ENCODE measurements around the gene BEST2. TPM values are rescaled to one million over a fixed set of nuclear protein-coding genes. Genes with fewer than 3 reads are reported as not detected.

Gene BEST2
- total RNA-seq, 1 donor from 2014 or later, result 1.2 TPM

- no peak for TF ChIP-seq POLR2AphosphoS5 (IDR thresholded peaks at IDR 0.05; ENCODE audit: insufficient read depth in 1 of 2, low read depth in 1 of 2)
- no peak for TF ChIP-seq CTCF (IDR thresholded peaks at IDR 0.05)
- no peak for TF ChIP-seq POLR2A (IDR thresholded peaks at IDR 0.05)
- H3K9me3 ChIP-seq, result no peaks in the 10 kb centered on the region
- peaks cover 15% of the 10 kb centered on the region for H3K4me1 ChIP-seq
- H3K27me3 ChIP-seq, result no peaks in the 10 kb centered on the region
- no peak overlapping the region for H3K27ac ChIP-seq
- peaks cover 0 to 30% of the 10 kb centered on the region in 2 donors for H3K36me3 ChIP-seq
- intact Hi-C loops (cut with DNase I), result no loop called here
- DNase-seq (ENCODE audit: extremely low spot score in 2 of 2), result no peak
- no peak overlapping the region for H3K4me3 ChIP-seq
These were observed 6.3 kb upstream of the BEST2 start for GRCh38 chr19:12745166-12745897.

- Histone ChIP-seq H3K4me1 (peaks cover 19% of the 10 kb centered on the region), H3K4me3 (no peak overlapping the region), H3K27ac (no peak overlapping the region), H3K27me3 (no peaks in the 10 kb centered on the region), H3K36me3 (peaks cover 0 to 30% of the 10 kb centered on the region in 2 donors), H3K9me3 (no peaks in the 10 kb centered on the region)
- TF ChIP-seq POLR2A (IDR thresholded peaks at IDR 0.05) (no peak), POLR2AphosphoS5 (IDR thresholded peaks at IDR 0.05; ENCODE audit: insufficient read depth in 1 of 2, low read depth in 1 of 2) (no peak), CTCF (IDR thresholded peaks at IDR 0.05) (no peak)
- intact Hi-C loops (cut with DNase I), result no loop called here
- no peak for DNase-seq (ENCODE audit: extremely low spot score in 2 of 2)
These were observed 3.1 kb upstream of the BEST2 start for GRCh38 chr19:12748489-12748888.

GRCh38 chr19:12749938-12750521, 1.6 kb upstream of the BEST2 start:
- intact Hi-C loops (cut with DNase I), result no loop called here
- no peak for DNase-seq (ENCODE audit: extremely low spot score in 2 of 2)
- Histone ChIP-seq H3K36me3 (peaks cover 0 to 30% of the 10 kb centered on the region in 2 donors), H3K9me3 (no peaks in the 10 kb centered on the region), H3K4me1 (peaks cover 19% of the 10 kb centered on the region), H3K27me3 (no peaks in the 10 kb centered on the region), H3K27ac (no peak overlapping the region), H3K4me3 (no peak overlapping the region)
- no peak for TF ChIP-seq CTCF (IDR thresholded peaks at IDR 0.05)
- no peak for TF ChIP-seq POLR2A (IDR thresholded peaks at IDR 0.05)
- no peak for TF ChIP-seq POLR2AphosphoS5 (IDR thresholded peaks at IDR 0.05; ENCODE audit: insufficient read depth in 1 of 2, low read depth in 1 of 2)

GRCh38 chr19:12750851-12751250, 740 bp upstream of the BEST2 start:
- intact Hi-C loops (cut with DNase I), result no loop called here
- no peak overlapping the region for H3K27ac ChIP-seq

More at GRCh38 chr19:12750851-12751250, 740 bp upstream of the BEST2 start:
- no peak for DNase-seq (ENCODE audit: extremely low spot score in 2 of 2)
- H3K27me3 ChIP-seq, result no peaks in the 10 kb centered on the region
- TF ChIP-seq CTCF (IDR thresholded peaks at IDR 0.05) (no peak), POLR2AphosphoS5 (IDR thresholded peaks at IDR 0.05; ENCODE audit: insufficient read depth in 1 of 2, low read depth in 1 of 2) (no peak), POLR2A (IDR thresholded peaks at IDR 0.05) (no peak)
- peaks cover 19% of the 10 kb centered on the region for H3K4me1 ChIP-seq
- H3K36me3 ChIP-seq, result peaks cover 0 to 22% of the 10 kb centered on the region in 2 donors
- no peak overlapping the region for H3K4me3 ChIP-seq
- H3K9me3 ChIP-seq, result no peaks in the 10 kb centered on the region
